DND-41 (cell line): ENCODE data around the gene EML3.

Experiments
- EZH2 ChIP-seq: IDR thresholded peaks from 3 replicates; pipeline ENCODE4 v1.6.1; 2012; ENCODE audit warnings: borderline replicate concordance, low read depth, mild to moderate bottlenecking, moderate library complexity, low read length, inconsistent platforms; ENCODE audit not compliant: severe bottlenecking
- TF ChIP-seq, protein P1 (sequence below): IDR thresholded peaks from 2 replicates; pipeline ENCODE4 v1.5.1; 2012; ENCODE audit warnings: borderline replicate concordance, low read length, moderate library complexity, mild to moderate bottlenecking; ENCODE audit not compliant: poor library complexity, severe bottlenecking; ENCODE audit errors: extremely low read depth

DNA sequence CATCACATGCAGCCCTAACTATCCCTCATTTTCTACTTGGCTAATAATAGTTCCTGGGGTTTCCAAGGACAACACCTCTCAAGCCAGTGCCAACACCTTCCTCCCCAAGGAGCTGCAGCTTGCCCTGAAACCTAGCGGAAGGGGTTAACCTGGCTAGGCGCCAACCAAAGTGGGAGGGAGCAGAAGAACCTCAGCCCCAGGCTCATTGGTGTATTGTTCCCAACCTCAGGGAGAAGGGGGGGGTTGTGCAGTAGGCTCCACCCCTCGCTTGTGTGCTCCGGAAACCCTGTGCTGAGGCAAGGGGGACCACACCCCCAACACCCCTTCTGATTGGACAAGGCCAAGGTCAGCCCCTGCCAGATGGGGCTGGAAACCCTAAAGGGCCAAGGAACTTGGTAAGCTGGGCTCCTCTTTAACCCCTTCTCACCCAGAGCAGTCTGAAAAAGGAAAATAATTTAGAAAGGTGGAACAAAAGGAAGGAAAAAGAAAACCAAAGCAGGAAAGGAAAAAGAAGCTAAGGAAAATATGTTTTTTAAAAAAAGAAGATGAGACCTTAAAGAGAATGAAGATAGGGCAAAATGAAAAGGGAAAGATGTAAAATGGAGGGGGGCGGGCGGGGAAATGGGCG is 13.4 kb downstream of the EML3 start:
- TF ChIP-seq, protein P1, sequence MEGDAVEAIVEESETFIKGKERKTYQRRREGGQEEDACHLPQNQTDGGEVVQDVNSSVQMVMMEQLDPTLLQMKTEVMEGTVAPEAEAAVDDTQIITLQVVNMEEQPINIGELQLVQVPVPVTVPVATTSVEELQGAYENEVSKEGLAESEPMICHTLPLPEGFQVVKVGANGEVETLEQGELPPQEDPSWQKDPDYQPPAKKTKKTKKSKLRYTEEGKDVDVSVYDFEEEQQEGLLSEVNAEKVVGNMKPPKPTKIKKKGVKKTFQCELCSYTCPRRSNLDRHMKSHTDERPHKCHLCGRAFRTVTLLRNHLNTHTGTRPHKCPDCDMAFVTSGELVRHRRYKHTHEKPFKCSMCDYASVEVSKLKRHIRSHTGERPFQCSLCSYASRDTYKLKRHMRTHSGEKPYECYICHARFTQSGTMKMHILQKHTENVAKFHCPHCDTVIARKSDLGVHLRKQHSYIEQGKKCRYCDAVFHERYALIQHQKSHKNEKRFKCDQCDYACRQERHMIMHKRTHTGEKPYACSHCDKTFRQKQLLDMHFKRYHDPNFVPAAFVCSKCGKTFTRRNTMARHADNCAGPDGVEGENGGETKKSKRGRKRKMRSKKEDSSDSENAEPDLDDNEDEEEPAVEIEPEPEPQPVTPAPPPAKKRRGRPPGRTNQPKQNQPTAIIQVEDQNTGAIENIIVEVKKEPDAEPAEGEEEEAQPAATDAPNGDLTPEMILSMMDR: no peak
- TF ChIP-seq EZH2: no peak
